GM21737 (cell line): ENCODE data around the gene KIFBP.
"Not testable (repeated sequence)": the region's sequence is repeated elsewhere in the genome, so short reads cannot be mapped to it uniquely, and the experiment has no call there.

Experiments used
- ATAC-seq: cut with Tn5 transposase; IDR thresholded peaks from one replicate; pipeline ENCODE4 v1.9.1; 2021; ENCODE audit warnings: mild to moderate bottlenecking, moderate library complexity; ENCODE audit not compliant: unreplicated experiment

KIFBP gene, protein sequence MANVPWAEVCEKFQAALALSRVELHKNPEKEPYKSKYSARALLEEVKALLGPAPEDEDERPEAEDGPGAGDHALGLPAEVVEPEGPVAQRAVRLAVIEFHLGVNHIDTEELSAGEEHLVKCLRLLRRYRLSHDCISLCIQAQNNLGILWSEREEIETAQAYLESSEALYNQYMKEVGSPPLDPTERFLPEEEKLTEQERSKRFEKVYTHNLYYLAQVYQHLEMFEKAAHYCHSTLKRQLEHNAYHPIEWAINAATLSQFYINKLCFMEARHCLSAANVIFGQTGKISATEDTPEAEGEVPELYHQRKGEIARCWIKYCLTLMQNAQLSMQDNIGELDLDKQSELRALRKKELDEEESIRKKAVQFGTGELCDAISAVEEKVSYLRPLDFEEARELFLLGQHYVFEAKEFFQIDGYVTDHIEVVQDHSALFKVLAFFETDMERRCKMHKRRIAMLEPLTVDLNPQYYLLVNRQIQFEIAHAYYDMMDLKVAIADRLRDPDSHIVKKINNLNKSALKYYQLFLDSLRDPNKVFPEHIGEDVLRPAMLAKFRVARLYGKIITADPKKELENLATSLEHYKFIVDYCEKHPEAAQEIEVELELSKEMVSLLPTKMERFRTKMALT

DNA sequence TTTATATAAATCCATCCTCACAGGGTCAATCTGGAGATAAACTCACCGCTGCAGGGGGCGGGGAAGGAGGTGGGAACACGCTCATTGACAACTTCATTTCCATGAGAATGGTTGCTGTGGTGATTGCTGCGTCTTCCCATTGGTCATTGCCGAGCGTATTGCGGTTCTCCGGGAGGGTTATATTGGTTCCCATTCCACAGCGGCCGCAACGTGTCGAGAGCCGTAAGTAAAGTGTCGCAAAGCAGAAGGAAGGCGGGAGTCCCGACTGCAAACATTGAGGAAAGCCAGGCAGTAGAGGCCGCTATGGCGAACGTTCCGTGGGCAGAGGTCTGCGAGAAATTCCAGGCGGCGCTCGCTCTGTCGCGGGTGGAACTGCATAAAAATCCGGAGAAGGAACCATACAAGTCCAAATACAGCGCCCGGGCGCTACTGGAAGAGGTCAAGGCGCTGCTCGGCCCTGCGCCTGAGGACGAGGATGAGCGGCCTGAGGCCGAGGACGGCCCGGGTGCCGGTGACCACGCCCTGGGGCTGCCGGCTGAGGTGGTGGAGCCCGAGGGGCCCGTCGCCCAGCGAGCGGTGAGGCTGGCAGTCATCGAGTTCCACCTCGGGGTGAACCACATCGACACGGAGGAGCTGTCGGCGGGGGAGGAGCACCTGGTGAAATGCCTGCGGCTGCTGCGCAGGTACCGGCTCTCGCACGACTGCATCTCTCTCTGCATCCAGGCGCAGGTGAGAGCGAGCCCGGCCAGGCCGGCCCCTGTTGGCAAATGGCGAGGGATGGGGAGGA, at the start of gene KIFBP:
Gene KIFBP (plus strand): TSS at position 274 of the 787 bp plus-strand sequence. CDS start 30 bp downstream, at position 304.
- ATAC-seq = peak; percentile 76

DNA sequence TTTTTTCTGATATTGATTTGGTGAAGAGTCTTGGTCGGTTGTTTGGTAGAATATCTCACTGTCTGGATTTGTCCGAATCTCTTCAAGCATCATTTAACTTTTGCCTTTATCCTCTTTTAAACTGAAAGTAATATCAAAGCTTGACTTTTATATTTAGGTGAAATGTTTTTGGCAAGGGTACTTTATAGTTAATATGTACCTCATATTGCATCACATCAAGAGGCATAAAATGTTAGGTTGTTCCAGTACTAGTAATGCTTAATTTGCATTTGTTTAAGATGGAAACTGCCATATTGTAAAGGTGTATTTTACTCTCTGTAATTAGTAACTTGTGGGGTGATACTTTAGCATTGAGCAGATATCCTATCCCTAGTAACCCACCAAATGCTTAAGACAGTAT, 49.7 kb upstream of the KIFBP start:
- no peak for ATAC-seq

GRCh38 chr10:68940917-68941316, 47.7 kb upstream of the KIFBP start:
- not testable (repeated sequence) for ATAC-seq

DNA sequence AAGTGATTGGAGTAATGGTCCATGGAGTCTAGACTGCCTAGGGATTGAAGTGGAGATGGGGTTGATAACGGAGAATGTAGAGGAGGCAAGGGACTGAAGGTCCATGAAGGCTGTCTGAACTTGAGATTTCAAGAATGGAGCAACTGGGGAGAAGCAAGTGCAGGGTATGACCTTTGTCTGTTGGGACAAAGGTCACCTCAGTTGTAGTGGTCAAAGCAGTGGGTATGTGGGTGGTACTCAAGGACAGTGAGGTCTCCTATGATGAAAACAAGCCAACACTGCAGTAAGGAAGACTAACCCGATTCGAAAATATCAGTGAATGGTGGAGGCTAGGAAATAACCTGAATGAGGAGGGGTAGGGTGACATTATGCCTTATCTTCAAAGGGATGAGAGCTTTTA, 38.0 kb upstream of the KIFBP start:
- no peak for ATAC-seq

GRCh38 chr10:68954904-68955303, 33.7 kb upstream of the KIFBP start:
- no peak for ATAC-seq

DNA sequence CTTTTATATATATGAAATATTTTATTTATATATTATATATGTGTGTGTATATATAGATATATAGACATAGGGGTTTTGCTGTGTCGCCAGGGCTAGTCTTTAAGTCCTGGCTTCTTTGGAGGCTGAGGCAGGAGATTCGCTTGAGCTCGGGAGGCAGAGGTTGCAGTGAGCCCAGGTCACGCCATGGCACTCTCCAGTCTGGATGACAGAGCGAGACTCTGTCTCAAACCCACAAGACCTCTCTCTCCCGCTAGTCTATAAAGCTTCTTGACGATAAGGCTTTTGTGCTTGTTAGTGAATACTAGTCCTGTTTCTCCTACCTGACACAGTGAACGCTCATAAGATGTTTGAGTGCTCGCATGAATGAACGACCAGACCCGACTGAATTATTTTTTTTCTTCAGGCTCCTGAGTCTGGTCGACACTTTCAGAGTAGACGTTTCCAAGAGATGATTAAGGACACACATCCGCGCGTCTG, 33.2 kb upstream of the KIFBP start:
- peak; percentile 16 for ATAC-seq

DNA sequence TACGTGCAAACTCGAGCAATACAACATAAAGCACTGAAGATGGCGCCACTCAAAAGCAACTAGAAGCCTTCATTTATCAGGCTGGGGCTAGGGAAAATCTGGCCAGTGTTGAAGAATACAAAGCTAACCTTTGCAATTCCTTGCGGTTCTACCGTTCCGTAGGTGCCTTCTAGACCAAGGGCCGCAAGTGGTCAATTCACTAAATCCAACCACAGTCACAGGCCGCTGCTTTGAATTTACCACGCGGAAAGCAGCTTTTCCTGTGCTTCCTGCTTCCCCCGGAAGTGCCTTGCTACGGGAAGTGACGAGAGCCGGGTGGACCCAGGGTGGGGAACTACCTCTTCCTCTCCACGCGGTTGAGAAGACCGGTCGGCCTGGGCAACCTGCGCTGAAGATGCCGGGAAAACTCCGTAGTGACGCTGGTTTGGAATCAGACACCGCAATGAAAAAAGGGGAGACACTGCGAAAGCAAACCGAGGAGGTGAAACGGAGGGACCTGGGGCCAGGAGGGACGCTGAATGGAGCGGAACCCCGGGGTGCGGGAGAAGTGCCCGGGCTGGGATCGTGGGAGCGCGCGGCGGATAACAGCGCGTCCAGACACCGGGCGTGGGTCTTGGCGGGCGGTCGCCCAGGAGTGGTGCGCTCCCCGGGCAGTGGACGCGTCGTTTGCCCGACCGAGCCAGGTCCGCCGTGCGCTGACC, 32.6 kb upstream of the KIFBP start, which contains the start of gene DDX21:
Gene DDX21 (plus strand): TSS at position 339 of the 701 bp plus-strand sequence. CDS start 56 bp downstream, at position 395.
- ATAC-seq = peak; percentile 75

- no peak for ATAC-seq
These were observed 31.4 kb upstream of the KIFBP start for GRCh38 chr10:68957284-68957615.

DNA sequence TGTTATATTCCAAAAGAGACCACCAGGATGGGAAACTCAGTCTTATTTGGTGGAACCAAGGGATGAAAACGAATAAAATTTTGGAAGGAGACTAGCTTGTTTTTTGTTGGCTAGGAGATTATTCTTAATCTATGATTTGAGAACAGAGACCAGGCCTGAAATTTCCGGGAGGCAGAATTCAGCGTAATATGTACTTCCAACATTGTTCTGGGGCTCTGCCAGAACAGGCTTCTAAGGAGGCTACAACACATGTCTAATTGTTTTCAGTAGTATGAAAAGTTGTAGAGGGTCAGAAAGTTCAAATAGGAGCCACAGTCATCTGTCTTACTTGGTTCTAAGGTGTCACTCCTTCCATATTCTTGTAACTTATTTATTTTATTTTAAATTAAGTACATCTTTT, 30.9 kb upstream of the KIFBP start:
- no peak for ATAC-seq

- no peak for ATAC-seq
These were observed 28.7 kb upstream of the KIFBP start for GRCh38 chr10:68959695-68960527.

- no peak for ATAC-seq
These were observed 25.5 kb upstream of the KIFBP start for GRCh38 chr10:68963151-68963550.

DNA sequence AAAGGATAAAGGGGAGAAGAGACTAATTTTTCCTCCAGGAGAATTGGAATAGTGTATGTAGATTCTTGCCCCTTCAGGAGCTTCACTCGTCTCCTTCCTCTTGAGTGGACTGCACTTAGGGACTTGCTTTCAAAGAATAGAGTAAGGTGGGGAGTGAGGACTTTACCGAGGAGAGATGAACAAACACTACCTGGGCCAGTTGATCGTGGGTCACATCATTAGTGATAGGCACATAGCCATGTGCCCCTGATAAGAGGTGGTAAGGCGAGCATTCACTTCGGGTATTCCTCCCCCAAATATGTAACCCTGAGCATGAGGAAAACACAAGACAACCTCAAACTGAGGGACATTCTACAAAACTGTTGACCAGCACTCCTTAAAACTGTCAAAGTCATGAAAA, 14.6 kb upstream of the KIFBP start:
- ATAC-seq = no peak

GRCh38 chr10:68975936-68976473, 12.6 kb upstream of the KIFBP start:
- not testable (repeated sequence) for ATAC-seq

- ATAC-seq = not testable (repeated sequence)
These were observed 8.9 kb upstream of the KIFBP start for GRCh38 chr10:68979738-68980137.

- no peak for ATAC-seq
These were observed 7.5 kb upstream of the KIFBP start for GRCh38 chr10:68981074-68981473.

GRCh38 chr10:68982389-68982788, 6.2 kb upstream of the KIFBP start:
- ATAC-seq = no peak

DNA sequence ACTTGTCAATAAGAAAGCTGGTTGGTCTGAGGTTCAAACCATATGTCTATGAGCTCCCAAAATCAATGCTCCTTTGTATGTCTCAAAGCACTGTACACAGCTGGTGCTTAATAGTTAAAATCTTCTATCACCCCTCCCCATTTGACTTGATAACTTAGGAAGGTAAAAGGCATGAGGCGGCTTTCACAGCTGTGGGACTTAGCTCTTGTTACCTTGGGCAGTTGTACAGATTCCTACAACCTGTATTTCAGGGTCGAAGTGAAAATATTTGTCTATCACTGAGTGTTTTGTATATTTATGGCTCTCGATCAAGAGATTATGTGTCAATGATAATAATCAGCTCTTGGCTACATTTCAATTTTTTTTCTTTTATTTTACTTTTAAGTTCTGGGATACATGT, 992 bp upstream of the KIFBP start:
- no peak for ATAC-seq

- ATAC-seq = peak; percentile 5
These were observed 851 bp downstream of the KIFBP start for GRCh38 chr10:68989317-68989990.
